Gastrocnemius medialis (tissue), 4 donors: Measurements from ENCODE around the gene LARP7. TPM values are rescaled to one million over a fixed set of nuclear protein-coding genes. Genes with fewer than 3 reads are reported as not detected.
"Not testable (repeated sequence)": the region's sequence is repeated elsewhere in the genome, so short reads cannot be mapped to it uniquely, and the experiment has no call there.

Experiments used
- ATAC-seq, 2 donors: fragments of 150-250 bp; one replicate each; pipeline ENCODE4 v1.9.1; 2016
- DNase-seq, 2 donors: peaks; one replicate each; pipeline ENCODE4 v3.0.0-alpha.2; 2019
- H3K27ac ChIP-seq, 4 donors: fragments of 200-600 bp; sonication (generic); 1 replicate in 1 of 4; 2 replicates in 3 of 4; pipeline ENCODE4 v1.5.1; 2016 to 2018; ENCODE audit warnings: mild to moderate bottlenecking in 2 of 4, moderate library complexity in 1 of 4
- H3K27me3 ChIP-seq, 3 donors: fragments of 200-600 bp; sonication (generic) in 2 of 3; 1 replicate in 1 of 3; 2 replicates in 2 of 3; pipeline versions ENCODE4 v1.5.1 to v1.6.0; 2016 to 2019; ENCODE audit warnings: mild to moderate bottlenecking in 1 of 3, moderate library complexity in 1 of 3
- H3K36me3 ChIP-seq, 2 donors: fragments of 200-600 bp; sonication (generic) in 1 of 2; one replicate each; pipeline ENCODE4 v1.5.1; 2017 to 2018
- H3K4me1 ChIP-seq, 2 donors: fragments of 200-600 bp; sonication (generic) in 1 of 2; one replicate each; pipeline ENCODE4 v1.5.1; 2016 to 2017; ENCODE audit warnings: mild to moderate bottlenecking in 2 of 2
- H3K4me3 ChIP-seq, 4 donors: fragments of 200-600 bp; sonication (generic) in 3 of 4; 1 replicate in 1 of 4; 2 replicates in 3 of 4; pipeline ENCODE4 v1.5.1; 2016 to 2019; ENCODE audit warnings: mild to moderate bottlenecking in 2 of 4
- H3K9me3 ChIP-seq, 3 donors: fragments of 200-600 bp; sonication (generic) in 2 of 3; 1 replicate in 1 of 3; 2 replicates in 2 of 3; pipeline ENCODE4 v1.5.1; 2016 to 2019
- POLR2A ChIP-seq, 2 donors: fragments of 450-650 bp; IDR thresholded peaks; one replicate each; pipeline ENCODE4 v1.6.1; 2017; ENCODE audit warnings: antibody characterized with exemption in 2 of 2, mild to moderate bottlenecking in 2 of 2, moderate library complexity in 2 of 2
- in situ Hi-C, 4 donors: fragments of 200-750 bp; cut with MboI; loops; one replicate each; pipeline versions ENCODE4 v1.15.0 to v1.8.0; 2017; ENCODE audit warnings: low sequenced_read_pairs in 4 of 4
- intact Hi-C: fragments of 100-400 bp; cut with DNase I; formaldehyde crosslinking; loops from one replicate; pipeline ENCODE4 v1.15.1; 2023; ENCODE audit warnings: low total_unique reads
- total RNA-seq, 4 donors: library from RNA; depleted of rRNA; stranded (reverse); fragments of >200 nt; gene quantifications; one replicate each; pipeline versions ENCODE4 v1.1.0 to v1.2.3, GENCODE V29; 2016
- TF ChIP-seq, protein P1 (sequence below), 5 experiments: fragments of 450-650 bp in 3 of 5; fragments of 200-600 bp in 2 of 5; sonication (generic) in 2 of 5; IDR thresholded peaks in 4 of 5; conservative IDR thresholded peaks in 1 of 5; 1 replicate in 4 of 5; 2 replicates in 1 of 5; pipeline ENCODE4 v1.5.1; 2016 to 2019; ENCODE audit warnings: antibody characterized with exemption in 5 of 5, mild to moderate bottlenecking in 3 of 5, moderate library complexity in 3 of 5

The LARP7 gene
- total RNA-seq, 4 donors from 2014 or later: 28.5 to 40.3 (median 31.3) TPM

DNA sequence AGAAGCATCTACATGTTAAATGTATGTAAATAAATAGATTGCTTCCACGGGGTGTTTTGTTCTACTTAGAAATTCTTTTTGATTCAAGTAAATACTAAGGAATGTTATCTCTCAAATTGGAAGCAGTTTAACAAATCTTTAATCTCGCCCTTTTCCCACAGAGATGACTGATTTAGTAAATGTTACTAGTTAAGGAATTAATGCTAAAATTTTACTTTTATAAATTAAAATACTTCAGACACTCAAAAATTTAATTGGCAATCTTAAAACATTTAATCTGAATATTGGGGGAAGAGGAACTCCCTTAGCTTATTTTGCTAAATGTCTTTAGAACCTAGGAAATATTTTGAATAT, 12.1 kb downstream of the LARP7 start:
- no peak for ATAC-seq
- TF ChIP-seq, protein P1, sequence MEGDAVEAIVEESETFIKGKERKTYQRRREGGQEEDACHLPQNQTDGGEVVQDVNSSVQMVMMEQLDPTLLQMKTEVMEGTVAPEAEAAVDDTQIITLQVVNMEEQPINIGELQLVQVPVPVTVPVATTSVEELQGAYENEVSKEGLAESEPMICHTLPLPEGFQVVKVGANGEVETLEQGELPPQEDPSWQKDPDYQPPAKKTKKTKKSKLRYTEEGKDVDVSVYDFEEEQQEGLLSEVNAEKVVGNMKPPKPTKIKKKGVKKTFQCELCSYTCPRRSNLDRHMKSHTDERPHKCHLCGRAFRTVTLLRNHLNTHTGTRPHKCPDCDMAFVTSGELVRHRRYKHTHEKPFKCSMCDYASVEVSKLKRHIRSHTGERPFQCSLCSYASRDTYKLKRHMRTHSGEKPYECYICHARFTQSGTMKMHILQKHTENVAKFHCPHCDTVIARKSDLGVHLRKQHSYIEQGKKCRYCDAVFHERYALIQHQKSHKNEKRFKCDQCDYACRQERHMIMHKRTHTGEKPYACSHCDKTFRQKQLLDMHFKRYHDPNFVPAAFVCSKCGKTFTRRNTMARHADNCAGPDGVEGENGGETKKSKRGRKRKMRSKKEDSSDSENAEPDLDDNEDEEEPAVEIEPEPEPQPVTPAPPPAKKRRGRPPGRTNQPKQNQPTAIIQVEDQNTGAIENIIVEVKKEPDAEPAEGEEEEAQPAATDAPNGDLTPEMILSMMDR (IDR thresholded peaks at IDR 0.05 in 4 of 5, conservative IDR thresholded peaks at IDR 0.05 in 1 of 5): no peak
- TF ChIP-seq POLR2A (IDR thresholded peaks at IDR 0.05): no peak
- H3K4me3 ChIP-seq: no peak overlapping the region
- H3K27me3 ChIP-seq: no peaks in the 10 kb centered on the region
- in situ Hi-C loops (loop anchor here in 2 of 4 donors (25.0 kb wide), 1 partner anchor 288 kb away; no protein-coding TSS in a partner anchor), intact Hi-C loops (no loop called here)
- H3K36me3 ChIP-seq: peaks cover 0 to 85% of the 10 kb centered on the region in 2 donors
- no peaks in the 10 kb centered on the region for H3K9me3 ChIP-seq
- H3K27ac ChIP-seq: no peak overlapping the region
- no peak for DNase-seq
- H3K4me1 ChIP-seq: no peaks in the 10 kb centered on the region

DNA sequence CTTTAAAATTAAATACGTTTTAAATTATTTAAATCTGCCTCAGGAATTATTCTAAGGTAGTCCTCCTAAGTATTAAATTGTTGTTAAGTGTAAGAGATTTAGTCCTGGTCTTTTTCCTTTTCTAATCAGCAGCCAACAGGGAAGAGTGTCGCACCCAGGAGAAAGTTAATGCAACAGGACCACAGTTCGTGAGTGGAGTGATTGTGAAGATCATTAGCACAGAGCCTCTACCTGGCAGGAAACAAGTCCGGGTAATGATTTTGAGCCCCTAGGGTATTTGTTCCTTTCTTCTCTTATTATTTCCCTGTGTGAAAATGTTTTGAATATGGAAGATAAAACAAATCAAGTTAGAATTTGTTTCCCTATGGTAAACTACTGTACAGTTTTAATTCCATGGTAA, 13.4 kb downstream of the LARP7 start:
- in situ Hi-C loops: no loop called here

DNA sequence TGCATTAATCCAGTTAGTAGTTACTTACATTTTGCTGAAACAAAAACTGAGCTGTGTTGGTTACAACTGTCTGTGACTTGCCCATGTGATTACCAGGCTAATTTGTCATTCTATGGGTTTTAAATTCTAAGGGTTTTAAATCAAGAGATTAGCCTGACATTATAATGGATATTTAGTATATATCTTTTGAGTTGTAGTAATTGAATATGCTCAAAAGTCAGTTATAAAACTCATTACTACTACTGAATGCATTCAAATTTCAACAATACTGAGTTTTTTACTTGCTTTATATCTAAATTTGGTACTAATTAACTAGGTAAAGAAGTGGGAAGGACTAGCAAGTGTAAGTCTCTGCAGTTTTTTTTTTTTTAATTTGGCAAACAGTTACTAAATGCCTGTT, 14.7 kb downstream of the LARP7 start:
- H3K27ac ChIP-seq: no peak overlapping the region
- no peak overlapping the region for H3K4me3 ChIP-seq
- no peaks in the 10 kb centered on the region for H3K4me1 ChIP-seq
- no peak for ATAC-seq
- peaks cover 0 to 92% of the 10 kb centered on the region in 2 donors for H3K36me3 ChIP-seq
- no peak for DNase-seq
- intact Hi-C loops: no loop called here
- TF ChIP-seq, protein P1 (IDR thresholded peaks at IDR 0.05 in 4 of 5, conservative IDR thresholded peaks at IDR 0.05 in 1 of 5): no peak
- no peak for TF ChIP-seq POLR2A (IDR thresholded peaks at IDR 0.05)
- in situ Hi-C loops: no loop called here
- no peaks in the 10 kb centered on the region for H3K27me3 ChIP-seq
- H3K9me3 ChIP-seq: no peaks in the 10 kb centered on the region

More for the DNA sequence above, 13.4 kb downstream of the LARP7 start:
- H3K27ac ChIP-seq: no peak overlapping the region
- intact Hi-C loops: no loop called here
- H3K27me3 ChIP-seq: no peaks in the 10 kb centered on the region
- H3K4me1 ChIP-seq: no peaks in the 10 kb centered on the region
- H3K4me3 ChIP-seq: no peak overlapping the region
- H3K9me3 ChIP-seq: no peaks in the 10 kb centered on the region
- ATAC-seq: no peak
- no peak for DNase-seq
- H3K36me3 ChIP-seq: peaks cover 0 to 92% of the 10 kb centered on the region in 2 donors
- TF ChIP-seq, protein P1 (IDR thresholded peaks at IDR 0.05 in 4 of 5, conservative IDR thresholded peaks at IDR 0.05 in 1 of 5): no peak
- TF ChIP-seq POLR2A (IDR thresholded peaks at IDR 0.05): no peak

DNA sequence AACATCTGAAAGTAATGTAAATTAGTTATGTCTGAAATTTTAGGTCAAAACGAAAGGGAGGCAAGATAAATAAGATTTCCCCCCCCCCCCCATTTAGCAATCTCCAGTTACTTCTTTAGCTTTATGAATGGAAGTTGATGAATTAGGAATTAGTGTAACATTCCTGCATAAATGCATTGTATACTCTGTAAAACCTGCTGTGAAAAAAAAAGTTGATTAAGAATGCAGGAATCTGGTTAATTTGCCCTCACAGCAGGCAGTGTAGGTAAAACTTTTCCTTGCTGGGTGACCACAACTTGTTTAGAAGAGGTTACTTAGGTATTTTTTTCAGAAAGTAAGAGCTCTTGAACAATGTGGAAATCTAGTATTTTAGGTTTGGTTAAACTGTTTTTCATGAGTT, 15.3 kb downstream of the LARP7 start:
- Histone ChIP-seq H3K36me3 (peaks cover 0 to 88% of the 10 kb centered on the region in 2 donors), H3K9me3 (no peaks in the 10 kb centered on the region), H3K27ac (no peak overlapping the region), H3K4me3 (no peak overlapping the region), H3K4me1 (no peaks in the 10 kb centered on the region), H3K27me3 (no peaks in the 10 kb centered on the region)
- in situ Hi-C loops: no loop called here
- intact Hi-C loops: no loop called here
- DNase-seq (no peak), ATAC-seq (no peak)
- TF ChIP-seq, protein P1 (IDR thresholded peaks at IDR 0.05 in 4 of 5, conservative IDR thresholded peaks at IDR 0.05 in 1 of 5): no peak
- TF ChIP-seq POLR2A (IDR thresholded peaks at IDR 0.05): no peak

- no peaks in the 10 kb centered on the region for H3K4me1 ChIP-seq
- H3K27me3 ChIP-seq: no peaks in the 10 kb centered on the region
- H3K27ac ChIP-seq: no peak overlapping the region
- no peak overlapping the region for H3K4me3 ChIP-seq
- TF ChIP-seq POLR2A (IDR thresholded peaks at IDR 0.05): no peak
- TF ChIP-seq, protein P1 (IDR thresholded peaks at IDR 0.05 in 4 of 5, conservative IDR thresholded peaks at IDR 0.05 in 1 of 5): no peak
- in situ Hi-C loops (no loop called here), intact Hi-C loops (no loop called here)
- H3K9me3 ChIP-seq: no peaks in the 10 kb centered on the region
- H3K36me3 ChIP-seq: peaks cover 0 to 67% of the 10 kb centered on the region in 2 donors
- ATAC-seq: no peak
- no peak for DNase-seq
Observed at GRCh38 chr4:112655270-112655669, 18.3 kb downstream of the LARP7 start.

DNA sequence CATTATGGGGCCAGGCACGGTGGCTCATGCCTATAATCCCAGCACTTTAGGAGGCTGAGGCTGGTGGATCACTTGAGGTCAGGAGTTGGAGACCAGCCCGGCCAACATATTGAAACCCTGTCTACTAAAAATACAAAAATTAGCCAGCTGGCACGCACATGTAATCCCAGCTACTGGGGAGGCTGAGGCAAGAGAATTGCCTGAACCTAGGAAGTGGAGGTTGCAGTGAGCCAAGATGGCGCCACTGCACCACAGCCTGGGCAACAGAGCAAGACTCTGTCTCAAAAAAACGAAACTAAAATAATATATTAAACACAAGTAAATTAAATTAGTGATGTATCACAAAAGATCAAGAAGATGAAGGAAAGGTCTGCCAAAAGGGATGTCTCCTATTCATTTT, 19.2 kb downstream of the LARP7 start:
- H3K9me3 ChIP-seq, ATAC-seq, in situ Hi-C loops, H3K4me1 ChIP-seq, H3K4me3 ChIP-seq, DNase-seq, H3K27ac ChIP-seq, intact Hi-C loops, H3K27me3 ChIP-seq: not testable (repeated sequence)
- peaks cover 0 to 59% of the 10 kb centered on the region in 2 donors for H3K36me3 ChIP-seq
